Bone marrow (tissue), 2 donors: ENCODE data around the gene KLF9.
"Not testable (repeated sequence)": the region's sequence is repeated elsewhere in the genome, so short reads cannot be mapped to it uniquely, and the experiment has no call there.

Source experiments
- DNase-seq, 2 donors: peaks; one replicate each; lab custom pipeline; 2025; lab: John Stamatoyannopoulos, UW

The KLF9 gene

DNA sequence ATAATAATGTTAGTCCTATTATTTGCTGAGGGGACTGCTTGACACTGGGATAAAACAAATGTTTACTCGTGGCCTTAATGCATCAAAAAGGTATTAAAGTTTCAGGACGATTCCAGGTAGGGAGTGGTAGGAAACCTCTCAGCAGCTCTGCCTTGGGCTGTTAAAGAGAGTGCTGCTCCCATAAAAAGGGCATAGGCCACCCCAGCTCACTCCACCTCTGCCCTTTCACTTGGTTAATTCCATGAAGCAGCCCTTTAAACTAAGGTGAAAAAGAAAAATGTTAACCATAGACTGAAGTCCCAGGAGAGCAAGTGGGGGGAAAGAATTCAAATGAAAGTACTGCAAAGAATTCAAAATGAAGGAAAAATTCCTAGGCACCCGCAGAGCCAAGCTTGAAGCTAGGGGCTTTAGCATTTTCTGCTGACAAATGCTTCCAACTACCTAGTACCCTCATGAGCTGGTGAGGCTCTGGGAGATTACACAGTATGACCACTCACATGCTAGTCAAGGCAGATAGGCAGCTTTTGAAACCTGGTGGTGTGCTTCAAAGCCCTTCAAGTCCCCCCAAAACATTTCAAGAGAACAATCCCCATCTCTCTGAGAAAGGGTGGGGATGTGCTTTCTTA is 8.5 kb downstream of the KLF9 start:
- DNase-seq = no peak

DNA sequence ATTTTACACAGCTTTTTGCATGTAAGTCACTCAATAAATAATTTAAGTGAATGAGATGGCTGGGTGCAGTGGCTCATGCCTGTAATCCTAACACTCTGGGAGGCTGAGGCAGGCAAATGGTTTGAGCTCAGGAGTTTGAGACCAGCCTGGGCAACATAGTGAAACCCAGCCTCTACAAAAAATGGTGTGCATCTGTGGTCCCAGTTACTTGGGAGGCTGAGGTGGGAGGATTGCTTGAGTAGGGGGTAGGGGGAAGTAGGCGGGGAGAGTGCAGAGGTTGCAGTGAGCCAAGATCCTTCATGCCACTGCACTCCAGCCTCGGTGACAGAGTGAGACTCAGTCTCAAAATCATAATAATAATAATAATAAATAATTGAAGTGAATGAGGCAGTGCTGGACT is 10.2 kb downstream of the KLF9 start:
- DNase-seq = no peak

DNA sequence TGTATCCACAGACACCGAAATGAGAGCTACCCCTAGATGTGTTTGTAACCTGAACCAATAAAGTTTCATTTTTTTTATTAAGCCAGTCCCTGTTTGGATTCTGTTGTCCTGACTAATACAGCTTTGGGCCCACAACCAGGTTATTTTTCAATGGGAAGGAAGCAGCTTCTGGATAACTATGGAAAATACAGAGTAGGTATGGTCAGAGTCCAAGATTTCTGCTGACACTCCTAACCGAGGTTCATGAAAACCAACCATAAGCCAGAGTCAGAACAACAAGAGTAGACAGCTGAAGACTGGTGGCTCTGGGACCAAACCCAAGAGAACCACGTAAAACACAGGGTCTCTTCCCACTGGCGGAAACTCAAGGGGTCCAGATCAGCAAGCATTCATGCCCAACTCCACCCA is 10.8 kb downstream of the KLF9 start:
- DNase-seq = no peak

DNA sequence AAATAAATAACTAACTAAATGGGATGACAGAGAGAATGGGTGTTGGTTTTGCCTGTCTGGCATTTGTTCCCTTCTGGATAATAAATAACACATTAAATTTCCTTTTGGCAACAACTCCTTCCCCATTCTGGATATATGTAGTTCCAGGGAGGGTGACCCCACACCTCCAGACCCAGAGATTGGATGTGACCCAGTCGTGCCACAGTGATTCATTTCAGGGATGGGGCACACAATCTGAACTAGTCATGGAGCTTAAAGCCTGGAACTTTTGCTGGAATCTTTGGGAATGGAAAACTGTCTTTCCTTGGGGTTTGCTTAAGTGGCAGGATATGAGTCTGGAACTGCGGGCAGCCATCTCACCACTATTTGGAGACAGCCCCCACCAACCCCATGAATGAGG is 11.3 kb downstream of the KLF9 start:
- no peak for DNase-seq

GRCh38 chr9:70402213-70402612 is 12.2 kb downstream of the KLF9 start:
- DNase-seq = no peak

GRCh38 chr9:70401241-70401640 is 13.2 kb downstream of the KLF9 start:
- not testable (repeated sequence) for DNase-seq

DNA sequence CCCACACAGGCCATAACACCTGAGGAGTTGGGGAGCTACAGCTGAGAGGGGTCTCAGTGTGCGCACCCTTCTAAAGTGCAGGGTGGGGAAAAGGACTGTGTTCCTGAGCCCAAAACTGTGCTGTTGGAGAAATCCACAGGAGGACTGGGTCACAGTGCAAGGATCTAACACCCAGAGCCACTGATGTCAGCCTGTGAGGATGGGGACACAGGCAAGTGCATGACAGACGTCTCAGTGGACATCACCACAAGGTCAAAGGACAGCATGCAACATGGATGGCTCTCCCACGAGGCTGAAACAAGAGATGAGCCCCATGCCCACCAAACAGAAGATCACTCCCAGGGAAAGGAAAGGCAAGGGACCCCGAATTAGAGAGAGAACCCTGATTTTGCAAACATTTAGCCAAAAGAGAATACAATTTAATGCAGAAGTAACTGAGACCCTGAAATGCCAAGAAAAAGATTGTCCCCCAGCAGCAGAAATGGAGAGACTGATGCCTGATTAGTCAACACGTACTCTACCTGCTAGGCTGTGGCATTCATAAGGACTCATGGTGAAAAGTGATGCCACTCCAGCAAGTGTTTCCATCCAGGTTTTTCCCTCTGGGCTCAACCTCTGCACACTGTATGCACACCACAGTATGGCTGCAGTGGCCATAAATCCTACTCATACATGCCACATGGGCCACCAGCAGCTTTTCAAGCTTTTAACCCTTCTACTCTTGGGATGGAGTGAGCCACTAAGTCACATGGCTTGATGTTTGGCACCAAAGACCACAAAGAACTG is 14.2 kb downstream of the KLF9 start:
- no peak for DNase-seq

- DNase-seq = no peak
These were observed 15.3 kb downstream of the KLF9 start for GRCh38 chr9:70399141-70399540.

- peak in 1 of 2 donors; percentile 85 for DNase-seq
These were observed 16.3 kb downstream of the KLF9 start for GRCh38 chr9:70398145-70398556.

GRCh38 chr9:70395652-70396051 is 18.8 kb downstream of the KLF9 start:
- no peak for DNase-seq

GRCh38 chr9:70392850-70393249 is 21.6 kb downstream of the KLF9 start:
- no peak for DNase-seq

GRCh38 chr9:70392189-70392588 is 22.3 kb downstream of the KLF9 start:
- no peak for DNase-seq

DNA sequence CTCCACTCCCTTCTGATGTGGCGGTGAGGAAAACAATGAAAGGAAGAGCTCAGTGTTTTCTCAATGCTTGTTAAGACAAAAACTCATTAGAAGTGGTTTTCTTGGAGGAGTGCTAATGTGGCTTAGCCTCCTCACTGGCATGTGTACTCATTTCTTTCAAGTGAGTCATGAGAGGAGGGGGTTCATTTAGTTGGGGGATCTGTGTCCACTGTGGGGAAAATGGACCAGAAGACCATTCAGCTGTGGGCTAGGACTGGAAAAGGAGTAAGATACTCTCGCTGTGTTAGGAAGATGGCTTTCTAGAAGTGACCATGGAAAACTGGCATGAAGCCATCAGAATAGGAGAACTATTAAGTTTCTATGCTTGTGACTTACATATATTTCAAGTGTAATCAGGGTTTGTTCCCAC is 23.5 kb downstream of the KLF9 start:
- no peak for DNase-seq

DNA sequence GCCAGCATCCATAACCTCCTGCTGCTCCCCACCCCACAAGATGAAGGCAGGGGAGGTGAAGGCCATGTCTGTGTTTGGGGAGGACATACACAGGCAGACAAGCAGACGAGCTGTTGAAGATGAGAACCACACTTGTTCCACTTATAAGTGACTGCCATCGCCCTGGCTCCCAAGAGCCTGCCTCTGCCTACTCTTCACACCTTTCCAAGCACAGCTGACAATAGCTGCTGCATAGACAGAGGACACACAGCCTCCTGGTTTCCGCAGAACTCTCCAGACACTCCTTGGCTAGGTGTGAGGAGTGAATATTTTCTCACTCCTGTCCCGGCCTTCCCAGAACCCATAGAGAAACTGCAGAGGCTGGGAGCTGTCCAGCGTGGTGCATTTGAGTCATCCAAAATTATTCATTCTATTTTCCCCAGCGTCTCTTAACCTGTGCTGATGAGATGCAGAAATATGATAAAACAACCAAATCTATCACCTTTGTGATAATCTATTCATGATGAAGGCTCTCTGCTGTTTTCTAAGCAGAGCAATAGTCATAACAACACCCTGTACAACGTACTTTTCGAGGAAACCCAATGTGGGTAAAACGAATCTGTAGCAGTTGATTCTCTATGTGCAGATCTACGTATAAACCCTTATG is 24.7 kb downstream of the KLF9 start:
- no peak for DNase-seq

- DNase-seq = no peak
These were observed 25.3 kb downstream of the KLF9 start for GRCh38 chr9:70389188-70389587.

DNA sequence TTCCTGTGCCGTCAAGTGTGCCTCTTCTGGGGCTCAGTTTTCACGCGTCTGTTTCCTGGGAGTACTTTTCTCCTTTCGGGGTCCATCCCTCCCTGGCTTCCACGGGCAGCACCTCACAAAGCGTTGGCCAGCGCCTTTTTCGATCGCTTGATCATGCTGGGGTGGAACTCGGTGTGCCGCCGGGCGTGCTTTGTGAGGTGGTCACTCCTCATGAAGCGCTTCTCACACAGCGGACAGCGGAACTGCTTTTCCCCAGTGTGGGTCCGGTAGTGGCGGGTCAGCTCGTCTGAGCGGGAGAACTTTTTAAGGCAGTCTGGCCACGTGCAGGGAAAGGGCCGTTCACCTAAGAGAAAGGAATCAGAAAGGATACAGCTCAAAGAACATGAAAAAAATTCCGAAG is 26.8 kb downstream of the KLF9 start:
- no peak for DNase-seq

- no peak for DNase-seq
These were observed 29.0 kb downstream of the KLF9 start for GRCh38 chr9:70385426-70385825.

- no peak for DNase-seq
These were observed 31.5 kb downstream of the KLF9 start for GRCh38 chr9:70382709-70383605.

DNA sequence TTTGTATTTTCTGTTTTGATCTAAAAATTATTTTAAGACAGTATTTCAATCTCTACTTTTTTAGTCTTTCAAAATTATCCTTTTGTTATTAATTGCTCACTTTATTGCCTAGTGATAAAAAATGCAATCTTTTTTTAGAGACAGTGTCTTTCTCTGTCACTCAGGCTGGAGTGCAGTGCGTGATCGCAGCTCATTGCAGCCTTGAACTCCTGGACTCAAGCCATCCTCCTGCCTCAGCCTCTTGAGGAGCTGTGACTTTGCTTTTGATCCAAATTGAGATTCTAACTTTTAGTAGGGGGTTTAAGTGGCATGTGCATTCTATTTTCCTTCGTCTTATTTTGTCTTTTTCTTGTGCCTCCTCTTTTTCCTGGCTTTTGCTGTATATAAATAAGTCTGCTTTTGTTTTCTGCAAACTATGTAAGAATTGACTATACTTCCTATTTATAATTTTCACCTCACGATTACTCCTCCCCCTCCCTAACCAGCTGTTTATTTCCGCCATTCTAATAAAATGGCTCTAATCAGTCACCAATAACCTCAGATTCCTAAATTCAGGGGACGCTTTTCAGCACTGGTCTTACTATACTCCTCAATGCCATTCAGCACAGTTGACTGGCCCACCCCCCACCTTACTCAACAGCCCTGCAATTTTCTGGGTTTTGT is 32.3 kb downstream of the KLF9 start:
- no peak for DNase-seq

DNA sequence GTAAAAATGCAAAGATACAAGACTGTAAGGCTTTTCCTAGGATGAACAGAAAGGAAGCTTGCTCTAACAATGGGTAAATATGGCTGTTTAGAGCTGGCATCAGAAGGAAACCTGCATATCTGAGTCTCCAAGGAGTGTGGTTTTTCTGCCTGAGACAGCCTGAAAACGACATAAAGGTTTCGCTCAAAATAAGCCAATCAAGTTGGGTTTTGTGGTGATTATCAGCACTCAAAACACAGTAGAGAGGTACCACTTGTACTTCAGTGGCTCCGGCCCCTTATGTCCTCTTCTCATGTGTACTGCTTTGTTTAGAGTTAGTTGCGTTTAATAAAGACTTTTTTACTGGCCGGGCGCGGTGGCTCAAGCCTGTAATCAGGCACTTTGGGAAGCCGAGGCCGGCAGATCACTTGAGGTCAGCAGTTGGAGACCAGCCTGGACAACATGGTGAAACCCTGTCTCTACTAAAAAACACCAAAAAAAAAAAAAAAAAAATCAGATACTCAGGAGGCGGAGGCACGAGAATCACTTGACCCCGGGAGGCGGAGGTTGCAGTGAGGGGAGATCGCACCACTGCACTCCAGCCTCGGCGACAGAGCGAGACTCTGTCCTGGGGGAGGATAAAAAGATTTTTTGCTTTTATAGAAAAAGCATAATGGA is 39.4 kb downstream of the KLF9 start:
- DNase-seq = no peak

DNA sequence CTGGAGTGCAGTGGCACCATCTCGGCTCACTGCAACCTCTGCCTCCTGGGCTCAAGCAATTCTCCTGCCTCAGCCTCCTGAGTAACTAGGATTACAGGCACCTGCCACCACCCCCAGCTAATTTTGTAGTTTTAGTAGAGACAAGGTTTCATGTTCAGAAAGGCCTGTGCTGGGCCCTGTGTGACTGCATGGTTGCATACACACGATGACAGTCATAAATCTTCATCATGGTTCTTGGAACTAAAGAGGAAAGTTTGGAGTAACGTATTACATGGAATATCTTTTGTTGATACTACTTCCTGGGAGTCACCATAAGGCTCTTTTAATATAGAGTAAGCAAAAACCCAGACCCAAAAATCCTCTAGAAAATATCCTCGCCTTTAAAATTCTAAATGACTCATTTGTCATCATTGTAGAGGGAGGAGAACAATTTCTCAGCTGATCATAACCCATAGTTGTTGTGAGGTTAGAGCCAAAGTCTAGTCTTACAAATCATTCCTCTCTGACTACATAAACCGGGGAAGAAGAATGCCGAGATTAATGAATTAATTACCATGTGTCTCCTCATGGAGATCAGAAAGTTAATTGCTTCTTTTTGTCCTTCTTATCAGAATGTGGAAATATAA is 47.0 kb downstream of the KLF9 start:
- DNase-seq = no peak
